IMR-90 (cell line): ENCODE measurements around the gene AGAP1. TPM values are rescaled to one million over a fixed set of nuclear protein-coding genes. Genes with fewer than 3 reads are reported as not detected.

Source experiments
- ATAC-seq: fragments of 200-7000 bp; cut with Tn5 transposase; 2 replicates; pipeline ENCODE4 v1.9.1; 2020; ENCODE audit warnings: low read depth, mild to moderate bottlenecking, moderate library complexity
- BruUV-seq: library from RNA; stranded (reverse); fragments of 400-500 nt; replicated peaks from 2 replicates; lab custom pipeline; 2021; lab: Mats Ljungman, UMichigan
- CTCF ChIA-PET: fragments of 300-600 bp; formaldehyde crosslinking; extraction: SDS; loops from one replicate; lab custom pipeline; 2021; ENCODE audit warnings: antibody characterized with exemption; lab: Yijun Ruan, JAX
- POLR2A ChIA-PET: fragments of 300-600 bp; sonication (Branson Sonifier 250); formaldehyde crosslinking; loops from one replicate; lab custom pipeline; 2022; ENCODE audit warnings: antibody characterized with exemption; ENCODE audit not compliant: unreplicated experiment; lab: Charles Lee
- DNase-seq: peaks from one replicate; pipeline ENCODE4 v3.0.0; 2013
- H2AFZ ChIP-seq: replicated peaks from 2 replicates; pipeline ENCODE3; 2013; ENCODE audit warnings: low read length, mild to moderate bottlenecking; ENCODE audit not compliant: poor library complexity
- H2AK5ac ChIP-seq: 2 replicates; pipeline ENCODE4 v1.6.1; 2013; ENCODE audit warnings: low read depth, low read length, inconsistent platforms
- H2AK9ac ChIP-seq: replicated peaks from 2 replicates; pipeline ENCODE3; 2013; ENCODE audit warnings: mild to moderate bottlenecking, low read depth, low read length, moderate library complexity; ENCODE audit not compliant: poor library complexity
- H2BK120ac ChIP-seq: 2 replicates; pipeline ENCODE4 v1.6.1; 2013; ENCODE audit warnings: low read depth, low read length, inconsistent platforms
- H2BK15ac ChIP-seq: 3 replicates; pipeline ENCODE4 v1.6.1; 2013; ENCODE audit warnings: low read depth, low read length, inconsistent platforms
- H2BK20ac ChIP-seq: 2 replicates; pipeline ENCODE4 v1.6.1; 2013; ENCODE audit warnings: low read depth, mild to moderate bottlenecking, inconsistent platforms, low read length, moderate library complexity
- H2BK5ac ChIP-seq: 2 replicates; pipeline ENCODE4 v1.6.1; 2013; ENCODE audit warnings: mild to moderate bottlenecking, low read depth, low read length, inconsistent platforms; ENCODE audit not compliant: poor library complexity, severe bottlenecking
- H3K14ac ChIP-seq: replicated peaks from 2 replicates; pipeline ENCODE4 v1.6.1; 2013; ENCODE audit warnings: low read depth, low read length, inconsistent platforms
- H3K18ac ChIP-seq: 2 replicates; pipeline ENCODE4 v1.6.1; 2013; ENCODE audit warnings: low read depth, low read length, control low read depth
- H3K23ac ChIP-seq: 2 replicates; pipeline ENCODE4 v1.6.1; 2013; ENCODE audit warnings: low read depth, low read length, inconsistent platforms
- H3K27ac ChIP-seq: 2 replicates; pipeline ENCODE4 v1.5.1; 2013; ENCODE audit warnings: mild to moderate bottlenecking, control low read depth, low read length; ENCODE audit not compliant: insufficient read depth
- H3K27me3 ChIP-seq: 2 replicates; pipeline ENCODE4 v1.6.1; 2013; ENCODE audit warnings: low read length; ENCODE audit not compliant: control insufficient read depth, insufficient read depth
- H3K36me3 ChIP-seq: 2 replicates; pipeline ENCODE4 v1.6.1; 2013; ENCODE audit warnings: low read length, mixed read lengths; ENCODE audit not compliant: control insufficient read depth, insufficient read depth
- H3K4ac ChIP-seq: 2 replicates; pipeline ENCODE4 v1.6.1; 2013; ENCODE audit warnings: low read depth, low read length, inconsistent platforms
- H3K4me1 ChIP-seq: 2 replicates; pipeline ENCODE4 v1.6.1; 2013; ENCODE audit warnings: low read length, mixed read lengths; ENCODE audit not compliant: control insufficient read depth, insufficient read depth
- H3K4me2 ChIP-seq: 2 replicates; pipeline ENCODE4 v1.6.1; 2013; ENCODE audit warnings: low read depth, mild to moderate bottlenecking, control low read depth, low read length, moderate library complexity
- H3K4me3 ChIP-seq: 2 replicates; pipeline ENCODE4 v1.5.1; 2013; ENCODE audit warnings: low read depth, mild to moderate bottlenecking, control low read depth, low read length, moderate library complexity; ENCODE audit not compliant: insufficient read depth
- H3K56ac ChIP-seq: 2 replicates; pipeline ENCODE4 v1.6.1; 2013; ENCODE audit warnings: low read length, inconsistent platforms; ENCODE audit not compliant: insufficient read depth; ENCODE audit errors: extremely low read depth
- H3K79me1 ChIP-seq, 2 experiments: 2 replicates each; pipeline ENCODE4 v1.6.1; 2013; ENCODE audit warnings: low read length in 2 of 2, inconsistent platforms in 1 of 2, low read depth in 1 of 2
- H3K9ac ChIP-seq: 2 replicates; pipeline ENCODE4 v1.6.1; 2013; ENCODE audit warnings: low read depth, low read length, control low read depth
- H3K9me1 ChIP-seq: 2 replicates; pipeline ENCODE4 v1.6.1; 2013; ENCODE audit warnings: low read length, inconsistent platforms; ENCODE audit not compliant: insufficient read depth
- H3K9me3 ChIP-seq: 2 replicates; pipeline ENCODE4 v1.6.1; 2013; ENCODE audit warnings: low read length; ENCODE audit not compliant: control insufficient read depth, insufficient read depth
- H4K20me1 ChIP-seq: 2 replicates; pipeline ENCODE4 v1.6.1; 2013; ENCODE audit warnings: low read length, inconsistent platforms; ENCODE audit not compliant: insufficient read depth
- H4K5ac ChIP-seq: 2 replicates; pipeline ENCODE4 v1.6.1; 2013; ENCODE audit warnings: mild to moderate bottlenecking, low read depth, low read length, control low read depth
- H4K8ac ChIP-seq, 2 experiments: 2 replicates each; pipeline ENCODE4 v1.6.1; 2013; ENCODE audit warnings: low read depth in 2 of 2, low read length in 2 of 2, control low read depth in 1 of 2, inconsistent platforms in 1 of 2
- H4K91ac ChIP-seq: 2 replicates; pipeline ENCODE4 v1.6.1; 2013; ENCODE audit warnings: low read depth, low read length, inconsistent platforms; ENCODE audit not compliant: insufficient read depth
- BHLHE40 ChIP-seq: fragments of 150-350 bp; IDR thresholded peaks from 2 replicates; pipeline ENCODE4 v1.6.1; 2016; ENCODE audit warnings: mild to moderate bottlenecking, low read depth, low read length
- CEBPB ChIP-seq: IDR thresholded peaks from 2 replicates; pipeline ENCODE4 v1.6.1; 2012; ENCODE audit warnings: low read depth, low read length, improper control_type of control experiment
- CHD1 ChIP-seq: IDR thresholded peaks from 2 replicates; pipeline ENCODE4 v1.6.1; 2012; ENCODE audit warnings: low read depth, low read length, improper control_type of control experiment
- CTCF ChIP-seq: conservative IDR thresholded peaks from 2 replicates; pipeline ENCODE4 v1.5.1; 2012; ENCODE audit warnings: mild to moderate bottlenecking, low read depth, low read length, improper control_type of control experiment
- ELK1 ChIP-seq: fragments of 150-350 bp; IDR thresholded peaks from 2 replicates; pipeline ENCODE4 v1.6.1; 2016; ENCODE audit warnings: low read depth, mild to moderate bottlenecking, low read length, moderate library complexity, borderline replicate concordance
- FOS ChIP-seq: fragments of 150-350 bp; IDR thresholded peaks from 2 replicates; pipeline ENCODE4 v1.6.1; 2016; ENCODE audit warnings: low read depth, low read length
- MAFK ChIP-seq: IDR thresholded peaks from 2 replicates; pipeline ENCODE4 v1.6.1; 2012; ENCODE audit warnings: low read depth, low read length, improper control_type of control experiment
- MAZ ChIP-seq: IDR thresholded peaks from 2 replicates; pipeline ENCODE4 v1.6.1; 2012; ENCODE audit warnings: low read depth, mild to moderate bottlenecking, low read length, improper control_type of control experiment, moderate library complexity, borderline replicate concordance
- NFE2L2 ChIP-seq: fragments of 150-350 bp; IDR thresholded peaks from 2 replicates; pipeline ENCODE4 v1.6.1; 2016; ENCODE audit warnings: low read depth, mild to moderate bottlenecking, low read length
- POLR2A ChIP-seq: IDR thresholded peaks from 2 replicates; pipeline ENCODE4 v1.6.1; 2012; ENCODE audit warnings: mild to moderate bottlenecking, low read depth, low read length
- RAD21 ChIP-seq: IDR thresholded peaks from 2 replicates; pipeline ENCODE4 v1.6.1; 2012; ENCODE audit warnings: low read length, improper control_type of control experiment
- RCOR1 ChIP-seq: IDR thresholded peaks from 2 replicates; pipeline ENCODE4 v1.6.1; 2012; ENCODE audit warnings: mild to moderate bottlenecking, low read length, improper control_type of control experiment; ENCODE audit not compliant: insufficient replicate concordance
- RFX5 ChIP-seq: IDR thresholded peaks from 2 replicates; pipeline ENCODE4 v1.8.0; 2012; ENCODE audit warnings: low read depth, mild to moderate bottlenecking, low read length, moderate library complexity
- SMC3 ChIP-seq: fragments of 150-350 bp; IDR thresholded peaks from 2 replicates; pipeline ENCODE4 v1.6.1; 2016; ENCODE audit warnings: low read depth, mild to moderate bottlenecking, antibody characterized with exemption, low read length, moderate library complexity
- USF2 ChIP-seq: fragments of 150-350 bp; IDR thresholded peaks from 2 replicates; pipeline ENCODE4 v1.6.1; 2017; ENCODE audit warnings: mild to moderate bottlenecking, antibody characterized with exemption, low read length, low read depth
- WGBS, 2 experiments: methylation state at CpG; one replicate each; pipeline versions ENCODE4 v1.1.5 to v1.1.7; 2013; ENCODE audit warnings: missing lambda C conversion rate in 2 of 2; ENCODE audit not compliant: insufficient read length in 1 of 2; ENCODE audit errors: extremely low coverage in 2 of 2; 5-methylcytosine and 5-hydroxymethylcytosine counted together
- dilution Hi-C: fragments of 300-500 bp; cut with HindIII; formaldehyde crosslinking; loops from one replicate; pipeline ENCODE4 v1.14.3; 2018; ENCODE audit warnings: low sequenced_read_pairs; ENCODE audit not compliant: unreplicated experiment
- in situ Hi-C: fragments of 300-500 bp; cut with MboI; formaldehyde crosslinking; loops from 3 replicates; pipeline ENCODE4 v1.14.3; 2019; ENCODE audit warnings: low sequenced_read_pairs, inconsistent platforms, mixed read lengths
- intact Hi-C: fragments of 100-400 bp; cut with micrococcal nuclease; formaldehyde crosslinking; loops from 2 replicates; pipeline ENCODE4 v1.10.0; 2022
- polyA plus RNA-seq, 3 experiments: library from polyadenylated mRNA; depleted of rRNA; stranded (reverse); fragments of >200 nt; gene quantifications; 2 replicates each; pipeline ENCODE4 v1.2.3, GENCODE V29; 2012; ENCODE audit warnings: low replicate concordance in 1 of 3
- total RNA-seq: library from RNA; depleted of rRNA; stranded (reverse); fragments of >200 nt; gene quantifications from 2 replicates; pipeline ENCODE4 v1.2.3, GENCODE V29; 2012

The AGAP1 gene
- total and polyA plus RNA-seq, 2 of the 4 experiments (the other 2 are of a cell fraction), result 15.1 to 16.4 TPM

- CTCF ChIA-PET, result interaction anchor here (0.7 to 2.2 kb wide), 8 partner anchors 71 to 459 kb away, joined by 3 to 13 read pairs (median 4); no protein-coding TSS in a partner anchor
- Histone ChIP-seq H3K27ac (no peak overlapping the region), H3K56ac (no peak overlapping the region), H2BK20ac (no peak overlapping the region; the same call in 1 of the 2 replicates), H3K36me3 (no peaks in the 10 kb centered on the region), H3K18ac (no peak overlapping the region), H3K23ac (no peak overlapping the region), H3K4me2 (no peak overlapping the region), H2BK120ac (no peak overlapping the region), H2BK15ac (no peak overlapping the region), H4K91ac (no peak overlapping the region), H3K4me3 (no peak overlapping the region), H4K8ac (no peak overlapping the region), H2BK5ac (no peak overlapping the region), H3K9me3 (no peaks in the 10 kb centered on the region), H3K4ac (no peak overlapping the region), H3K27me3 (no peaks in the 10 kb centered on the region), H3K9me1 (no peaks in the 10 kb centered on the region; the same call in 1 of the 2 replicates), H3K14ac (no peak overlapping the region), H3K79me1 (peaks cover 19 to 49% of the 10 kb centered on the region in 2 experiments), H3K9ac (no peak overlapping the region), H4K5ac (no peak overlapping the region), H3K4me1 (peaks cover 6% of the 10 kb centered on the region), H2AK9ac (peak overlapping the region; percentile 87), H2AK5ac (peak overlapping the region; percentile 75), H4K20me1 (peaks cover 52% of the 10 kb centered on the region), H2AFZ (peak overlapping the region; percentile 56)
- peak; percentile 77 for DNase-seq
- ATAC-seq, result peak; percentile 66
- no TSS peak for BruUV-seq
- dilution Hi-C loops, result no loop called here
- in situ Hi-C loops, result loop anchor here (25.0 kb wide), 1 partner anchor 1058 kb away; no protein-coding TSS in a partner anchor
- intact Hi-C loops, result loop anchor here (1.0 to 10.0 kb wide), 5 partner anchors 71 to 331 kb away; no protein-coding TSS in a partner anchor
- POLR2A ChIA-PET, result no interaction called here
- WGBS, 2 experiments, result 66% methylated on average over 3 of the region's 10 CpGs; no CpG with 5 or more reads in 1 of the 2 experiments
- TF ChIP-seq FOS (no peak), USF2 (no peak), BHLHE40 (peak; percentile 35; the same call in 1 of the 2 replicates), RAD21 (peak; percentile 91), SMC3 (peak; percentile 98), NFE2L2 (no peak), MAZ (no peak), RCOR1 (no peak), POLR2A (peak; percentile 40; the same call in 1 of the 2 replicates), ELK1 (no peak), CEBPB (no peak), RFX5 (no peak), MAFK (no peak), CTCF (peak; percentile 91), CHD1 (no peak)
Measured at GRCh38 chr2:235595422-235596010, 101.7 kb downstream of the AGAP1 start.
